ENCODE data around the gene PLA2G1B.

DNA sequence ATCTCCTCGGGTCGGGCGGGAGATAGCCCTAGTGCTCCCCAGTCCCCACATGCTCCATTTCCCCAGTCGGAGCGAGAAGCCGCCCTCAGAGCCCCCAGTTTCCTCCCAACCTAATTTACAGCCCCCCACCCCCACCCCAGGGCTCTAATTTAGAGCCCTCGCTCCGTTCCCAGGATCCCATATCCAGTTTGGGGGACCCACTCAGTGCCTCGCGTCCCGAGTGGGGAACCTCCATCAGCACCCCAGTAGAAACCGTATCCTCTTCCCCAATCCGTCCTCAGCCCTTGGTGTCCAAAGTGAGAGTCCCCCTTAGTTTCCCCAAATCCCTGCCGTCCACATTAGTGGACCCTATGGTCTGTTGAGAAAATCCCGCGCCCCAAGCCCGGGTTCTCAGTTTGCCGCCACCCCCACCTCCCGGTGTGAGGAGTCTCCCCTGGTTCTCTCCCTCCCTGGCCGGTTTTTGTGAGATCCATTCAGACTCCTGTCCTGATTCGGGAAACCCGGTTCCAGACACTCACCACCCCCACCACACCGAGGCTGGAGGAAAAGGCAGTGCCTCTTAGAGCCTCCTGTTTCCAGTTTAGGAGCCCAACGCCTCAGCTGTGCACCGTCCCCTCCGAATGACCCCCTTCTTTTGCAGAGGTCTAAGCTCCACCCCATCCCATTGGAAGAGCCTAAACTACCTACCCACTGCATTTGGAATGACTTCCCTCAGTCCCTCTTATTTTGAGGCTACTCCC is 42.2 kb upstream of the PLA2G1B start:
- TF ChIP-seq, protein P1, sequence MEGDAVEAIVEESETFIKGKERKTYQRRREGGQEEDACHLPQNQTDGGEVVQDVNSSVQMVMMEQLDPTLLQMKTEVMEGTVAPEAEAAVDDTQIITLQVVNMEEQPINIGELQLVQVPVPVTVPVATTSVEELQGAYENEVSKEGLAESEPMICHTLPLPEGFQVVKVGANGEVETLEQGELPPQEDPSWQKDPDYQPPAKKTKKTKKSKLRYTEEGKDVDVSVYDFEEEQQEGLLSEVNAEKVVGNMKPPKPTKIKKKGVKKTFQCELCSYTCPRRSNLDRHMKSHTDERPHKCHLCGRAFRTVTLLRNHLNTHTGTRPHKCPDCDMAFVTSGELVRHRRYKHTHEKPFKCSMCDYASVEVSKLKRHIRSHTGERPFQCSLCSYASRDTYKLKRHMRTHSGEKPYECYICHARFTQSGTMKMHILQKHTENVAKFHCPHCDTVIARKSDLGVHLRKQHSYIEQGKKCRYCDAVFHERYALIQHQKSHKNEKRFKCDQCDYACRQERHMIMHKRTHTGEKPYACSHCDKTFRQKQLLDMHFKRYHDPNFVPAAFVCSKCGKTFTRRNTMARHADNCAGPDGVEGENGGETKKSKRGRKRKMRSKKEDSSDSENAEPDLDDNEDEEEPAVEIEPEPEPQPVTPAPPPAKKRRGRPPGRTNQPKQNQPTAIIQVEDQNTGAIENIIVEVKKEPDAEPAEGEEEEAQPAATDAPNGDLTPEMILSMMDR (IDR thresholded peaks at IDR 0.05), result no peak
- no peak for TF ChIP-seq POLR2A (IDR thresholded peaks at IDR 0.05)

All from body of pancreas (tissue), 4 donors.